Measurements from ENCODE around the gene EBP.

The EBP gene

GRCh38 chrX:48521353-48522243 is at the start of gene EBP:
Gene EBP, plus strand, starts transcription at chrX:48521808. Its CDS starts 1,964 bp downstream, at chrX:48523772.
- Histone ChIP-seq H3K9ac (ENCODE audit: low read depth, low read length) (peak within 1 kb of the TSS; percentile 76), H3K9me3 (ENCODE audit: control insufficient read depth, insufficient read depth, low read length) (no peaks in the 10 kb centered on the region), H3K27me3 (ENCODE audit: control insufficient read depth, insufficient read depth, low read length) (no peaks in the 10 kb centered on the region), H3K4me1 (ENCODE audit: control insufficient read depth, insufficient read depth, low read length) (no peaks in the 10 kb centered on the region), H3K36me3 (ENCODE audit: control insufficient read depth, insufficient read depth, low read length) (peaks cover 4% of the 10 kb centered on the region), H3K4me3 (ENCODE audit: low read depth, low read length) (peak within 1 kb of the TSS; percentile 67)

DNA sequence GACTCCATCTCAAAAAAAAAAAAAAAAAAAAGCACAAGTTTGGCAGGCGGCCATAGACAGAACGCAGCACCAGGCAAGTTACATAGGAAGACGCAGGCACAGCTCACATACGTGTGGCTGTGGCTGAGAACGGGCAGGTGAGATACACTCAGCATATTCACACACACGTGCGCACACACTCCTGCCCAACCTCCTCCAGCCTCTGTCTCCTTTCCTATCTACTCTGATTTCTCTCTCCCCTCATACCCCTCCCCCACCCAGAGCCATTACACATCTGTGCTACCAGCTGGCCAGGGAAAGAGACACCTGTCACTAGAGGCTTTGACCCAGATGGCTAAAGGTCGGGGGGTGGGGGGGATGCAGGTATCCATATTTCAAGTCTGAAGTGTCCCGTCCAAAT is 49.4 kb upstream of the EBP start:
- no peaks in the 10 kb centered on the region for H3K27me3 ChIP-seq (ENCODE audit: control insufficient read depth, insufficient read depth, low read length)
- H3K36me3 ChIP-seq (ENCODE audit: control insufficient read depth, insufficient read depth, low read length) = no peaks in the 10 kb centered on the region
- H3K9ac ChIP-seq (ENCODE audit: low read depth, low read length) = no peak overlapping the region
- H3K4me1 ChIP-seq (ENCODE audit: control insufficient read depth, insufficient read depth, low read length) = peaks cover 8% of the 10 kb centered on the region
- no peaks in the 10 kb centered on the region for H3K9me3 ChIP-seq (ENCODE audit: control insufficient read depth, insufficient read depth, low read length)
- H3K4me3 ChIP-seq (ENCODE audit: low read depth, low read length) = no peak overlapping the region

GRCh38 chrX:48472851-48473703 is 48.5 kb upstream of the EBP start:
- H3K9me3 ChIP-seq (ENCODE audit: control insufficient read depth, insufficient read depth, low read length) = no peaks in the 10 kb centered on the region
- H3K4me1 ChIP-seq (ENCODE audit: control insufficient read depth, insufficient read depth, low read length) = peaks cover 8% of the 10 kb centered on the region
- no peak overlapping the region for H3K4me3 ChIP-seq (ENCODE audit: low read depth, low read length)
- no peaks in the 10 kb centered on the region for H3K36me3 ChIP-seq (ENCODE audit: control insufficient read depth, insufficient read depth, low read length)
- H3K9ac ChIP-seq (ENCODE audit: low read depth, low read length) = no peak overlapping the region
- H3K27me3 ChIP-seq (ENCODE audit: control insufficient read depth, insufficient read depth, low read length) = no peaks in the 10 kb centered on the region

DNA sequence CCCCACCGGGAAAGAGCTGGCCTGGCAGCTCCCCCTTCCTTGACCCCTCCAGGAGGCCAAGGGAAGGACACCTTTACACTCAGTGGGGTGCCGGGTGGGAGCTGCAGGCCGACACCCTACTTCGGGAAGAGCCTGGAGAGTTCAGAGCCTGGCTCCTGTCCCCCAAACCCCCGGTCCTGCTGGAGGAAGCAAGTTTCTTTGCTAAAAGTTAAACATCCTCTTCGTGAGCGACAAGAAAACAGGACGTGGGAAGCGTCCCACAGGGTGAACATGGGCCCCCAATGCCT is 48.0 kb upstream of the EBP start:
- Histone ChIP-seq H3K4me1 (ENCODE audit: control insufficient read depth, insufficient read depth, low read length) (peaks cover 8% of the 10 kb centered on the region), H3K27me3 (ENCODE audit: control insufficient read depth, insufficient read depth, low read length) (no peaks in the 10 kb centered on the region), H3K4me3 (ENCODE audit: low read depth, low read length) (peak overlapping the region; percentile 8), H3K36me3 (ENCODE audit: control insufficient read depth, insufficient read depth, low read length) (no peaks in the 10 kb centered on the region), H3K9ac (ENCODE audit: low read depth, low read length) (peak overlapping the region; percentile 47), H3K9me3 (ENCODE audit: control insufficient read depth, insufficient read depth, low read length) (no peaks in the 10 kb centered on the region)

DNA sequence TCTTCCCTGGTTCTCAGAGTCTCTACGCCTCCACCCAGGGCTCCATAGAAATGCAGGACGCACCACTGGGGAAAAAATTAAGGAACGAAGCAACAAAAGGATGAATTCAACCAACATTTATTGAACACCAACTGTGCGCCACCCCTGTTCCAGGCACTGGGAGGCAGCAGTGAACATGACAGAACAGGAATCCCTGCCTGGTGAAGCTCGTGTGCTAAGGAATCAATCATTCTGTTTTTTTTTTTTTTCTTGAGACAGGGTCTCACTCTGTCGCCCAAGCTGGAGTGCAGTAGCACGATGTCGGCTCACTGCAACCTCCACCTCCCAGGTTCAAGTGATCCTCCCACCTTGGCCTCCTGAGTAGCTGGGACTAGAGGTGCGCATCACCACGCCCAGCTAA is 47.5 kb upstream of the EBP start:
- H3K4me1 ChIP-seq (ENCODE audit: control insufficient read depth, insufficient read depth, low read length) = peaks cover 8% of the 10 kb centered on the region
- peak overlapping the region; percentile 47 for H3K9ac ChIP-seq (ENCODE audit: low read depth, low read length)
- H3K9me3 ChIP-seq (ENCODE audit: control insufficient read depth, insufficient read depth, low read length) = no peaks in the 10 kb centered on the region
- H3K36me3 ChIP-seq (ENCODE audit: control insufficient read depth, insufficient read depth, low read length) = peaks cover 4% of the 10 kb centered on the region
- no peaks in the 10 kb centered on the region for H3K27me3 ChIP-seq (ENCODE audit: control insufficient read depth, insufficient read depth, low read length)
- H3K4me3 ChIP-seq (ENCODE audit: low read depth, low read length) = peak overlapping the region; percentile 8

DNA sequence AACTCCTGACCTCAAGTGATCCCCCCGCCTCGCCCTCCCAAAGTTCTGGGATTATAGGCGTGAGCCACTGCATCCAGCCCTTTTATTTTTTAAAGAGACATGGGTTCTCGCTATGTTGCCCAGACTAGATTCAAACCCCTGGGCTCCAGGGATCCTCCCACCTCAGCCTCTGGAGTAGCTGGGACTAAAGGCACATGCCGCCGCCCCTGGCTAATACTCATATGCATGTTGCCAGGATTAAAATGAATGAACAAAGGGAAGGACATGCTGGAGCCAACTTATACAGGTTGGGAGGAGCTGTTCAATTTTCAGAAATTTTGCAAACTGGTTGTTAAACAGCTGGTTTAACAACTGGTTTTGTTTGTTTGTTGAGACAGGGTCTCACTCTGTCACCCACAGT is 47.0 kb upstream of the EBP start:
- Histone ChIP-seq H3K9me3 (ENCODE audit: control insufficient read depth, insufficient read depth, low read length) (no peaks in the 10 kb centered on the region), H3K27me3 (ENCODE audit: control insufficient read depth, insufficient read depth, low read length) (no peaks in the 10 kb centered on the region), H3K4me3 (ENCODE audit: low read depth, low read length) (no peak overlapping the region), H3K36me3 (ENCODE audit: control insufficient read depth, insufficient read depth, low read length) (peaks cover 4% of the 10 kb centered on the region), H3K4me1 (ENCODE audit: control insufficient read depth, insufficient read depth, low read length) (peaks cover 6% of the 10 kb centered on the region), H3K9ac (ENCODE audit: low read depth, low read length) (no peak overlapping the region)

DNA sequence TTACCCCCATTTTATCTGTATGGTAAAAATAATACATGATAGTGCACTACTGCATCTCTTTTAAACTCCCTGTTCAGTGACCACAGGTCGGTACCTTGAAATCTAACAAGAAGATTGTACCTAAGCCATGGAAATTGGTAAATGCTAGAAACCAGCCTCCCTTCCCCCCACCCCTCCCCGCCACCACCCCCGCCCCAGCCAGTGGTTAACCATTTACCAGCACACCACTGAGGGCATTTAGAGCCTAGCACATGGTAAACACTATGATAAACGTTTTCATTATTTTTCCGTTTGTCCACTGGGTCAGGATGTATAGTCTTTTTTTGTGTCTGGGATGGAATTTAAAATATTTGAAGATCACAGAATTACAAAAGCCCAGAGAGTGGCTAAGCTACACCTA is 46.3 kb upstream of the EBP start:
- no peak overlapping the region for H3K9ac ChIP-seq (ENCODE audit: low read depth, low read length)
- H3K36me3 ChIP-seq (ENCODE audit: control insufficient read depth, insufficient read depth, low read length) = peaks cover 4% of the 10 kb centered on the region
- no peaks in the 10 kb centered on the region for H3K9me3 ChIP-seq (ENCODE audit: control insufficient read depth, insufficient read depth, low read length)
- H3K4me1 ChIP-seq (ENCODE audit: control insufficient read depth, insufficient read depth, low read length) = peaks cover 4% of the 10 kb centered on the region
- H3K27me3 ChIP-seq (ENCODE audit: control insufficient read depth, insufficient read depth, low read length) = no peaks in the 10 kb centered on the region
- peak overlapping the region; percentile 82 for H3K4me3 ChIP-seq (ENCODE audit: low read depth, low read length)

DNA sequence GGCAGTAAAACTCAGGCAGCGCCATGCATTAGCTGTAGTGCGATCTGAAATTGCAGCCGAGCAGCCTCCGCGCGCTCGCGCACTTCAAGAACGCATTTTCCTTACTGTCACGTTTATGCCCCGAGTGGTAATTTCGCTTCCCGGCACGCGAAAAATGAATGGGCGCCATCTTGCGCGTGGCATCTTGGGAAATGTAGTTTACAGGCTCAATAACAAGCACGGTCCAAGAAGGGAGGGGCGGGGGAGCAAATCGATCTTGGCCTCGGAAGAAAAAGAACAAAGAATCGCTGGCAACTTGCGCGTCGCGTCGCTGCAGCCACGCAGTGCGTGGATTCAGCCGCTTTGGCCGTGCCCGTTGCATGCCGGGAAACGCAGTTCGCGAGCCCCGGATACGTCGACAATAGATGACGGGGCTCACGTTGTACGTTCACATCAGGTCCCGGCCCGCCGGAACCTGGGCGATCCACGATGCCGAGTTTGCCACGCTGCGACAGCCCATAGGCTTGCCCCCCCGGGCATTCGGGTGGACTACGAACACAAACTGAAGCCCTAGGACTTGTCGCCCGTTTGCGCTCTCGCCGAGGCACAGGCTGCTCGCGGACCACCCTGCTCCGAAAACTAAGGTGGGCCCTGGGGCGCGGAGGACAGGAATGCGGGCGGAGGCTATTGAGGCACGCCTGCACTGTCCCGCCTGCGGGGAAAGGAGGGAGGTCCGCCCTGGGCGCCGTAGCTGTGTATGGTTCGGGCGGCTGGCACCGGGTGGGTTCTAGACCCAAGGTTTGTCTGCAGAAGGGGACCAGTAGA is 45.6 kb upstream of the EBP start, which contains the start of gene FTSJ1:
Gene FTSJ1 (plus strand): TSS at position 426 of the 804 bp plus-strand sequence. CDS start 1,849 bp downstream, outside the sequence.
- no peaks in the 10 kb centered on the region for H3K9me3 ChIP-seq (ENCODE audit: control insufficient read depth, insufficient read depth, low read length)
- no peaks in the 10 kb centered on the region for H3K27me3 ChIP-seq (ENCODE audit: control insufficient read depth, insufficient read depth, low read length)

GRCh38 chrX:48476919-48477318 is 44.7 kb upstream of the EBP start:
- peaks cover 4% of the 10 kb centered on the region for H3K4me1 ChIP-seq (ENCODE audit: control insufficient read depth, insufficient read depth, low read length)
- no peaks in the 10 kb centered on the region for H3K9me3 ChIP-seq (ENCODE audit: control insufficient read depth, insufficient read depth, low read length)
- no peak overlapping the region for H3K9ac ChIP-seq (ENCODE audit: low read depth, low read length)
- H3K4me3 ChIP-seq (ENCODE audit: low read depth, low read length) = peak overlapping the region; percentile 82
- no peaks in the 10 kb centered on the region for H3K27me3 ChIP-seq (ENCODE audit: control insufficient read depth, insufficient read depth, low read length)
- peaks cover 11% of the 10 kb centered on the region for H3K36me3 ChIP-seq (ENCODE audit: control insufficient read depth, insufficient read depth, low read length)

More for the DNA sequence above, 45.6 kb upstream of the EBP start, which contains the start of gene FTSJ1:
- Histone ChIP-seq H3K4me1 (ENCODE audit: control insufficient read depth, insufficient read depth, low read length) (peaks cover 4% of the 10 kb centered on the region), H3K4me3 (ENCODE audit: low read depth, low read length) (peak within 1 kb of the TSS; percentile 82), H3K36me3 (ENCODE audit: control insufficient read depth, insufficient read depth, low read length) (peaks cover 4% of the 10 kb centered on the region), H3K9ac (ENCODE audit: low read depth, low read length) (peak within 1 kb of the TSS; percentile 76)

- H3K36me3 ChIP-seq (ENCODE audit: control insufficient read depth, insufficient read depth, low read length) = peaks cover 22% of the 10 kb centered on the region
- peaks cover 1% of the 10 kb centered on the region for H3K4me1 ChIP-seq (ENCODE audit: control insufficient read depth, insufficient read depth, low read length)
- H3K9ac ChIP-seq (ENCODE audit: low read depth, low read length) = no peak overlapping the region
- H3K9me3 ChIP-seq (ENCODE audit: control insufficient read depth, insufficient read depth, low read length) = no peaks in the 10 kb centered on the region
- H3K4me3 ChIP-seq (ENCODE audit: low read depth, low read length) = no peak overlapping the region
- no peaks in the 10 kb centered on the region for H3K27me3 ChIP-seq (ENCODE audit: control insufficient read depth, insufficient read depth, low read length)
Observed at GRCh38 chrX:48477960-48478755, 43.5 kb upstream of the EBP start.

DNA sequence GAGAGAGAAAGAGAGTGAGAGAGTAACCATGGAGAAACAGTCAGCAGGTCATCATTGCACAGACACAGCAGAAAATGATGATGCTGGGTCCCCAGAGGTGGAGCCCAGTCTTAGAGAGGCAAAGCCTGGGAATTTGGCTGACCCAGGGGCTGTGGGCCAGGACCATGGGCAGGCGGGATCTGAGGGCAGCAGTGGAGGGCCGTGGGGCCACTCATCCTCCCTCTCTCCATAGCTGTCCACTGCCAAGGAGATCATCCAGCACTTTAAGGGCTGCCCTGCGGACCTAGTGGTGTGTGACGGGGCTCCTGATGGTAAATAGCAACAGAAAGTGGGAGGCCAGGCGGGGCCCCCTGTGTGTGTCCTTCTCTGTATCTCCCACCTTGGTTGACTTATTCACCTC is 42.8 kb upstream of the EBP start:
- H3K27me3 ChIP-seq (ENCODE audit: control insufficient read depth, insufficient read depth, low read length) = no peaks in the 10 kb centered on the region
- no peak overlapping the region for H3K4me3 ChIP-seq (ENCODE audit: low read depth, low read length)
- no peaks in the 10 kb centered on the region for H3K9me3 ChIP-seq (ENCODE audit: control insufficient read depth, insufficient read depth, low read length)
- peaks cover 22% of the 10 kb centered on the region for H3K36me3 ChIP-seq (ENCODE audit: control insufficient read depth, insufficient read depth, low read length)
- no peaks in the 10 kb centered on the region for H3K4me1 ChIP-seq (ENCODE audit: control insufficient read depth, insufficient read depth, low read length)
- H3K9ac ChIP-seq (ENCODE audit: low read depth, low read length) = no peak overlapping the region
